SH-SY5Y (cell line): ENCODE measurements around the gene APBB1.

ENCODE experiments used
- GATA2 ChIP-seq: IDR thresholded peaks from 2 replicates; pipeline ENCODE4 v1.6.1; 2011; ENCODE audit warnings: mild to moderate bottlenecking, low read depth, low read length
- GATA3 ChIP-seq: IDR thresholded peaks from 2 replicates; pipeline ENCODE4 v1.6.1; 2011; ENCODE audit warnings: low read depth, mild to moderate bottlenecking, low read length, moderate library complexity

- TF ChIP-seq GATA3 (no peak), GATA2 (no peak)
Measured at GRCh38 chr11:6457581-6458320, 38.9 kb upstream of the APBB1 start.
